DOHH2 (cell line): ENCODE measurements around the gene TDRD9.

ENCODE experiments used
- EZH2phosphoT487 ChIP-seq: fragments of 200-600 bp; sonication (generic); IDR thresholded peaks from 2 replicates; pipeline ENCODE4 v1.6.1; 2017; ENCODE audit warnings: borderline replicate concordance, mild to moderate bottlenecking, antibody characterized with exemption, low read length, moderate library complexity, mixed read lengths
- TF ChIP-seq, protein P1 (sequence below): fragments of 200-600 bp; sonication (generic); IDR thresholded peaks from one replicate; pipeline ENCODE4 v1.5.1; 2014; ENCODE audit warnings: antibody characterized with exemption, mild to moderate bottlenecking, low read depth, low read length; ENCODE audit not compliant: poor library complexity, severe bottlenecking

DNA sequence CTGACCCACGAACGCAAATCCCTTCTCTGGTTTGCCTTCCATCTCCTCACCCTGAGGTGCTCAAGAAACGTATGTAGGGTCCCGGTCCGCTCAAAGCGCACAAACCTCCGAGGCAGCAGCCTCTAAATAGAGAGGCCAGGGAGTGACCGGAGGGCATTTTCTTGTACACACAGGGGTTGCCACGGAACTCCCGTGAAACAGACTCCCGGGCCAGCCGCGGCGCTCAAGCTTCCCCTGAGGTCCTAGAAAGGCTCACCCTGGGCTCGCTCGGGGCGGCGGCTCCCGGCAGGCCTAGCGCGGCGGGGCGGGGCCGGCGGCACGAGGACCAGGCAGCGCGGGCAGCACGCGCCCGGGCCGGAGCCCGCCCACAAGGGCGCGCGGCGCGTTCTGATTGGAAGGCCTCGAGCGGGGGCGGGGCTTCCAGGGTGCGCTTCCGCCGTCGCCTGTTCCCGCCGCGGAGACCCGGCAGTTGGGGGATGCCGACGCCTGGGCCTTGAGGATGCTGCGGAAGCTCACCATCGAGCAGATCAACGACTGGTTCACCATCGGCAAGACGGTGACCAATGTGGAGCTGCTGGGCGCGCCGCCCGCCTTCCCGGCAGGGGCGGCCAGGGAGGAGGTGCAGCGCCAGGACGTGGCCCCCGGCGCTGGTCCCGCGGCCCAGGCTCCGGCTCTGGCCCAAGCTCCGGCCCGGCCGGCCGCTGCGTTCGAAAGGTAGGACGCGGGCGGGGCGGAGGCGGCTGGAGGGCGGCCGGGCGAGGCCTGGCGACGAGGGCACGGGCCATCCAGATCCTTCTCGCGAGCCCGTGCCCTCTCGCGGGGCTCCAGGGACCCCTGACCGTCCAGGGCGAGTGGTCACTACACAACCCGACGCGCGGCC, at the start of gene TDRD9:
- TF ChIP-seq, protein P1, sequence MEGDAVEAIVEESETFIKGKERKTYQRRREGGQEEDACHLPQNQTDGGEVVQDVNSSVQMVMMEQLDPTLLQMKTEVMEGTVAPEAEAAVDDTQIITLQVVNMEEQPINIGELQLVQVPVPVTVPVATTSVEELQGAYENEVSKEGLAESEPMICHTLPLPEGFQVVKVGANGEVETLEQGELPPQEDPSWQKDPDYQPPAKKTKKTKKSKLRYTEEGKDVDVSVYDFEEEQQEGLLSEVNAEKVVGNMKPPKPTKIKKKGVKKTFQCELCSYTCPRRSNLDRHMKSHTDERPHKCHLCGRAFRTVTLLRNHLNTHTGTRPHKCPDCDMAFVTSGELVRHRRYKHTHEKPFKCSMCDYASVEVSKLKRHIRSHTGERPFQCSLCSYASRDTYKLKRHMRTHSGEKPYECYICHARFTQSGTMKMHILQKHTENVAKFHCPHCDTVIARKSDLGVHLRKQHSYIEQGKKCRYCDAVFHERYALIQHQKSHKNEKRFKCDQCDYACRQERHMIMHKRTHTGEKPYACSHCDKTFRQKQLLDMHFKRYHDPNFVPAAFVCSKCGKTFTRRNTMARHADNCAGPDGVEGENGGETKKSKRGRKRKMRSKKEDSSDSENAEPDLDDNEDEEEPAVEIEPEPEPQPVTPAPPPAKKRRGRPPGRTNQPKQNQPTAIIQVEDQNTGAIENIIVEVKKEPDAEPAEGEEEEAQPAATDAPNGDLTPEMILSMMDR = no peak
- no peak for TF ChIP-seq EZH2phosphoT487
